CD4-positive, alpha-beta T cell treated with Interleukin-10 for 1 hour (primary cell): Measurements from ENCODE around the gene HOXD3.

ENCODE experiments used
- DNase-seq: peaks from one replicate; pipeline ENCODE4 v3.0.0-alpha.2; 2020

HOXD3 gene

GRCh38 chr2:176156807-176157498, at the start of gene HOXD3:
Gene HOXD3 (plus strand): TSS chr2:176157307. CDS start chr2:176169115, 11,808 bp downstream.
- no peak for DNase-seq

- DNase-seq: no peak
These were observed 49.4 kb upstream of the HOXD3 start for GRCh38 chr2:176107731-176108181.

DNA sequence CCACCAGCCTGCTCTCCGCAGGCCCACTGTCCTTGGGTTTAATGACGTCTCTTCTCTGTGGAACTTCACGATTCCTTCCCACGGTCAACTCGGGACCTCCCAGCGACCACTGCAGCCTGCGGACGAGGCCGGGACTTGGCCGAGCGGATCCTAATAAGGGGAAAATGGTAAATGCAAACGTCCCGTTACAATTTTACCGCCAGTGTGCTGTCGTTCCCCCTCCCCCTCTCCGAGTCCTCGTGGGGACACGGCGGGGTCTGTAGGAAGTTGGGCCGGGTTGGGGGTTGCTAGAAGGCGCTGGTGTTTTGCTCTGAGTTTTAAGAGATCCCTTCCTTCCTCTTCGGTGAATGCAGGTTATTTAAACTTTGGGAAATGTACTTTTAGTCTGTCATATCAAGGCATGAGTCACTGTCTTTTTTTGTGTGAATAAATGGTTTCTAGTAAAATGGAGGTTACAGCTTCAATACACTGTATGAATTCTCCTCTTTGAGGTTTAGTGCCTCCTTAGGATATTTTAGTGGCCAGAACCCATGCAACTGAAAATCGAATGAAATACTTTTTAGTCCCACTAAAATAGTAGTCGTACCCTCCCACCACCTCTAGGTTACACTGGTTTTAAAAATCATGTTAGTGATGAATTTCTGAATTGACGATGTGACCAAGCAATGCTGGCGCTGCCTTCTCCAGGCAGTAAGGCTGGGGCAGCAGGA, 47.8 kb upstream of the HOXD3 start:
- DNase-seq: no peak

GRCh38 chr2:176109946-176110345, 47.2 kb upstream of the HOXD3 start:
- DNase-seq: no peak

- no peak for DNase-seq
These were observed 46.4 kb upstream of the HOXD3 start for GRCh38 chr2:176110415-176111308.

DNA sequence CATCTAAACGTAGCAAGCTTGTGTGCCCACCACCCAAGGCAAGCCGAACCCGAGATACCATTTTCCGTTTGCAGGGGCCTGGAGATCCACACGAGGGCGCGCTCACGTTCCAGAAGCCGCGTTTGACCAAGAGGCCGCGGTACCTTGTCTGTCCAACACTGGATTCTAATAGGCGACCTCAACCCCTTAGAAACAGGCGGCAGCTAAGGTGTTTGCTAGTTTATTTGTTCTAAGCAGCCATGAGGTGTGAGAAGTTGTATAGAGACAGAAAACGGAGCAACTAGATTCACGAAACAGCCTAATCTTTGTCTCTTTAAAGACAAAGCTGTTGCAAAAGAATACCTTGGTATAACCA, 45.8 kb upstream of the HOXD3 start:
- DNase-seq: no peak

GRCh38 chr2:176111846-176112374, 45.2 kb upstream of the HOXD3 start:
- no peak for DNase-seq

DNA sequence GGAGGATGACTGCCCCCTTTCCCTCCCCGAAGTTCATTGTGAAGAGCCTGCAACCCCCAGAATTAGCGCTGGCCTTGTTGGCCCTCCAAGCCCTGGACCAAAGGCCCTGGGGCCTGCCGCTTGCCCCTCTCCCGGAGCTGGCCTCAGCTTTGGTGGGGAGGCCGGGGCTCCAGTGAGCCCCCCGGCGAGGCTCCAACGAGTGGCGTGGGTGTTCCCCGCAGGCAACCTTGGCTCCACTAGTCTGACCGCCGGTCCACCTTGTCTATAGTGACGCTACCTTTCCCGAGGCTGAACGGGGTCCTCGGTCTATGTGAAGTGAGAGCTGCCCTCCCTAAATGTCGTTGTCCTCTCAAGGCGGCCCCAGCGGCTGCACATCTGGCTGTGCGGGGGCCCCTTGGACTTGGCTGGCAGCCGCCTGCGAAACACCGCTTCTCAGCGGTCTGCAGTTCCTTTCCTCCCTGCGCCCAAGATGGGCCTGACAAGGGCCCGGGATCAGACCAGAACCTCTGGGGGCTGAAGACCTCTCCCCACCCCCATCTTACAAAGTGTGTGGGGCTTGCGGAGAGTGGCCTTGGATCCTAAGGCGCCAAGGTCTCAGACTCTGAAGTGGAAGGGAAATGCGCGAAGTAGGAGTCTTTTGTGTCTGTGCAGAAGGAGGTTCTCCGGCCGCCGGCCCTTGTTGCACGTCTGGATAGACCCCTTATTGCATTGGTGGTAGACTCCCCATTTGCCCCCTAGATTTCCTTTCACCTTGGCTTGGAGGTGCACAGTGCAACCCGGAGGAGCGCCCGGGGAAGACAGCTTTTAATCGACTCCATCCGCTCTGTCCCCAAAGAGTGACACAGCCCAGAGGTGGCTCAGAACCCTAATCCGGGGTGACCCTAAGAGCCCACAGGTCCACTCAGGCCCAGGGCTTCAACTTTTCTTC, 44.5 kb upstream of the HOXD3 start:
- no peak for DNase-seq

DNA sequence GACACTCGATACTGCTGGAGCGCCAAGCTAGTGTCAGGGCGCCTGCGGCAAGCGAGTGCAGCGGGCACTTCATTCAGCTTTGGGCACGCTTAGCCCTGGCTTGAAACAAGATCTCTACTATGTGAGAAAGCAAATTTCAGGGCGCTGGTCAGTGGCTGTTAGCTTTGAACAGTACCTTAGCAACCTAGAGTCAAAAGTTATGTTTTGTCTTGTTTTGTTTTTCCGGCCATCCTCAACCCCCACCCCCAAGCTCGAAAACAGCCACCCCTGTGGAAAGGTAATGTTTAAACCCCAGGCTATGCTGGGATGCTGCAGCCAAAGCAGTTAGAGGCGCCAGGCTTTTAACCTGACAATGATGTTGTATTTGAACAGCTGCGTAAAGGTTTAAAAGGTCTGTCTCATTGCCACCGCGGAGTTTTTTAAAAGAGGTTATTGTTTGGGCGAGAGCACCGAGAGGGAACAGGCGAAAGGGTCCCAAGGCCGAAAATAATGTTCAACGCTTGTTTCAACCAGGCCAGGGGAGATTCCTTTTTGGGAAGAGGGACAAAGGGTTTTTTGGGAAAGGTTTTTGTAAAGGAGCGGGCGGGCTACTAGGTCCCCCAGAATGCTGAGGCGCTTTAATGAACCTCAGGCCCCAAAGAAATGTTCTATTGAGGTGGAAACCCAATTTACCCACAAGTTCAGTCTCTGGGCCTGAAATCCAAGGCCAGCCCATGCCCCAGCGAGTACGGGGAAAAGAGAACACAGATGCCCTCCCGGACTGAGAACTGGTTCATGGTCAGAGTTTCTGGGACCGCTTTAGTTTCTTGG, 42.8 kb upstream of the HOXD3 start:
- DNase-seq: no peak

- no peak for DNase-seq
These were observed 42.0 kb upstream of the HOXD3 start for GRCh38 chr2:176114930-176115625.

DNA sequence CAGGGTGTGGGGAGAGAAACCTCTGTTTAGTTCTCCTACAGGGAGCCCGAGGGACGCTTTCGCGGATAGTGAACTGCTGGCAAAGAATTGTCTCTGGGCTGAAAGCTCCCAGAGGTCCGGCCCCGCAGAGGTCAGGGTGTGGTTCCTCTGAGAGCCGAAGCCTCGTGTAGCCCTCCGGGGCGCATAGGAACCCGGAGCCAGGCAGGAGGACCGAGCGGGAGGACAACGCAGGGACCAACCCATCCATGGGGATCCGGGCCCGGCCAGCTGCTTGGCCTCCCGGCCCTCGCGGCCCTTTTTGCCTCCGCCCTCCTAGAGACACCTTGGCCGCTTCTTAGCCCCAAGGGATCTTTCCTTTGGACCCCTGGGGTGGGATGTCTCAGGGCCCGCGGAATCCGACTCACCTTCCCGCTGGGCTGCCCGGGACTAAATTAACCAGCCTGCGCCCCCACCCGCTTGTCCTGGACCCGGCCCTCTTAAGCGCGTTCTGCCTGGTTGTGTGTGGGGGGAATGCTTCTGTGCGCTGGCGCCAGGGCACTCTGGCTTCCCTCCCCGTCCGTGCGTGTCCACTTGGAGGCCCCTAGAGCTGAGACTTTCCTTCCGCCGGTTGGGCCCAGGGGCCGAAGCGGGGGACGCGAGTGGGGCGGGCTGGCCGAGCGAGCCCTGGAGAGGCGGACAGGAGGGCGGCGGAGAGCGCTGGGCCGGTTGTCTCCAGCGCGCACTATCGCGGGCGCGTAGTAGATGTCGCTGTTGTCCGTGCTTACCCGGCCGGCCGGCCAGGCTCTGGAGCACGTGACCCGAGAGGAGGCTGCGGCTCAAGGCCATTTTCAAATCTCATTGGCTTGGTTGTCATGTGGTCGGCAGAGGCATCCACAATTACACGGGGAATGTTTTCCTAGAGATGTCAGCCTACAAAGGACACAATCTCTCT, 41.0 kb upstream of the HOXD3 start, which contains the start of gene HOXD10:
Gene HOXD10 (plus strand): TSS at position 896 of the 931 bp plus-strand sequence. CDS start 56 bp downstream, outside the sequence.
- no peak for DNase-seq

GRCh38 chr2:176117162-176117822, 39.8 kb upstream of the HOXD3 start:
- DNase-seq: no peak

DNA sequence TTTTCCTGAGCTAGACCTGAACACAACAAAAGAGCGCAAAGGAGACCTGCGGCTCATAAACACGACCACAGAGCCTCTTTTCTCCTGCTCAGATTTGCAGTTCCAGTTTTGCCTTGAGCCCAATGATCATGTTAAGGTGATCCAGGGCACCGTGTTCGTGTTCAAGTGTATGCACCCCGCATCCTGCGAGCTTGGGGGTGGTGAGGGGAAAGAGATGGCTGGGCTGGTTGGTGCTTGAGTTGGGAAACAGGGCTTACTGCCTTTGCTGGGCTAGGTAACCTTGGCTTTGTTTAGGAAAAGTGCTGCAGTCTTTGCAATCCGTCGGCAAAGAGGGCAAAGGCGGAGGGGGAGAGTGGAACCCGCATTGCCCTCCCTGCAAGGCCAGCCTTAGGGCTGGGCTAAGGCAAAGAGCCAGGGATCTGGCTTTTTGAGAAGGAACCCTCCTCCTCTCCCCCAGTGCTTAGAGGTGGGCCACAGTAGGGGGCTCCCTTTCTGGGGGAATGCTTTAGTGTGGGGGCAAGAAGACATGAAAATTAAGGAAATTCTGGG, 39.2 kb upstream of the HOXD3 start:
- DNase-seq: no peak

DNA sequence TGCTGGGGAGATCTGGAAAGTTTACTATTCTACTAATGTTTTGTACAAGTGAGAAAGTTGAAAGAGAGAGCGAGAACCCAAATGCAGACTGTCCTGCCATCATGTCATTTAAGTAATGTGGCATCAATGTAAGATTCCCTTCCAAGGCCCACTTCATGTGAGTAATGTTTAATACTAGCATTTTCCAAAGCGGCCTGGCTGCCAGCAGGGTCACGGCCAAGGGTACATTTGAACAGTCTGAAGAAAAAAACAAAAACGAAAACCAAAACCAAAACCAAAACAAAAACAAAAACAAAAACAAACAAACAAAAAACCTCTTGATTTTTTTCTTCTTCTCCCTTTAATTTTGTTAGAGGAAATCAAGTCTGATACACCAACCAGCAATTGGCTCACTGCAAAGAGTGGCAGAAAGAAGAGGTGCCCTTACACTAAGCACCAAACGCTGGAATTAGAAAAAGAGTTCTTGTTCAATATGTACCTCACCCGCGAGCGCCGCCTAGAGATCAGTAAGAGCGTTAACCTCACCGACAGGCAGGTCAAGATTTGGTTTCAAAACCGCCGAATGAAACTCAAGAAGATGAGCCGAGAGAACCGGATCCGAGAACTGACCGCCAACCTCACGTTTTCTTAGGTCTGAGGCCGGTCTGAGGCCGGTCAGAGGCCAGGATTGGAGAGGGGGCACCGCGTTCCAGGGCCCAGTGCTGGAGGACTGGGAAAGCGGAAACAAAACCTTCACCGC, 38.3 kb upstream of the HOXD3 start:
- DNase-seq: no peak

GRCh38 chr2:176120364-176121189, 36.5 kb upstream of the HOXD3 start:
- DNase-seq: no peak

DNA sequence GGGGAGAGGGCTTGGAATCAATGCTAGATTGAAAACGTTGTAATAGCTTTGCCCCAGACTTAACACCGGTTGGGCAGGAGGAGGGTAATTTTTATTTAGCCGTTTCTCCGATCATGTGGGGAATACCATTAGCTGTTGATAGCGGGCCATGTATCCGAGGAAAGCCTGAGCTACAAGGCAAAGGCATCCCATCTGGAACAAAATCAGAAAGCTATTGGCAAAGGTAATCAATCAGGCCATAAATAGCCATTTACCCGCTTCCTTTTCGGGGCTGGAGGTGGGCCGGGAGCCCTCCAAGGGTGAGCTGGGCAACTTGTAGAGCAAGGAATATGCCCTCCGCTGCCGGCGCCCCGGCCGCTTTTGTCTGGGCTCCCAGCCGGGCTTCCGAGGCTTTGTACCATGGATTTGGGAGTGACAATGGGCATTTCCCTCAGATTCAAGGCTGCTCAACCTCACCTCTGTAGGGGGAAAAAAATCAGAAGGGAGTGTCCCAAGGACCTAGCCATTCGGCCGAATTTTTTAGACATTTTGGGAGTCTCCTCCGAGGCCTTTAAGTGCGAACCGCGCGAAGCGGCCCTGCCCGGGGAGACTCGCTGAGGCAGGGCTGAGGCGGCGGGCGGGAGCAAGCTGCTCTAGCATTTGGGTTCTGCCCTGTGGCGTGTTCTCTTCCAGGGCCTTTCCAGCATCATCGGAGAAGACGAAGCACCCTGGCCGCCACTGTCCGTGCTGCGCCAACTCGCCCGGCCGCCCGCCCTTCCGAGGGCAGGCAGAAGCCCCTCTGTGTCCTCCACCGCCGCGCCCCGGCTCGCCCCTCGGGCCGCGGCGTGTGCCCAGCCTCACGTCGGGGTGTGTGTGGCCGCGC, 35.7 kb upstream of the HOXD3 start:
- DNase-seq: no peak
